ENCODE measurements around the gene UBR3. TPM values are rescaled to one million over a fixed set of nuclear protein-coding genes. Genes with fewer than 3 reads are reported as not detected.

Gene UBR3
- polyA plus RNA-seq, 2 of the 4 experiments (the other 2 are of a cell fraction) = 11.0 to 23.1 TPM

GRCh38 chr2:170084820-170085491 is 257.7 kb downstream of the UBR3 start:
- WGBS (ENCODE audit: missing lambda C conversion rate) = 90% methylated on average over 2 of the region's 2 CpGs
- H3K4me1 ChIP-seq = no peaks in the 10 kb centered on the region
- DNase-seq (ENCODE audit: low read depth in 1 of 2, low spot score in 1 of 2) = no peak
- H3K4me2 ChIP-seq = no peak overlapping the region
- FAIRE-seq = no peak
- TF ChIP-seq MAX (IDR thresholded peaks at IDR 0.05) (no peak), MAFK (IDR thresholded peaks at IDR 0.05; ENCODE audit: partially characterized antibody) (no peak), PBX3 (IDR thresholded peaks at IDR 0.05) (no peak), SREBF2 (IDR thresholded peaks at IDR 0.05) (no peak), SMC3 (IDR thresholded peaks at IDR 0.05) (no peak)
- CTCF ChIA-PET = interaction anchor here (2.1 kb wide), 1 partner anchor 12 kb away, joined by 7 read pairs; no protein-coding TSS in a partner anchor
- H3K27ac ChIP-seq = 0 out of 6 replicates have a peak overlapping the region, but pooled peaks of 1 of the 2 experiments have one; percentile 11
- POLR2A ChIA-PET = no interaction called here
- H3K4me3 ChIP-seq = no peak overlapping the region
- no peaks in the 10 kb centered on the region for H3K9me3 ChIP-seq
- no peak for ATAC-seq

- TF ChIP-seq BHLHE40 (IDR thresholded peaks at IDR 0.05; ENCODE audit: low read depth, low read length) = no peak
- TF ChIP-seq PHF8 (IDR thresholded peaks at IDR 0.05; ENCODE audit: borderline replicate concordance, low read depth) = no peak
- no peak for TF ChIP-seq PBX3 (IDR thresholded peaks at IDR 0.05)
- TF ChIP-seq EP300 (IDR thresholded peaks at IDR 0.05) = no peak
- TF ChIP-seq HOXA7 (CRISPR knock-in tag; IDR thresholded peaks at IDR 0.05) = no peak
- TF ChIP-seq EHF (CRISPR knock-in tag; IDR thresholded peaks at IDR 0.05) = no peak
- no peak for TF ChIP-seq HOXB5 (CRISPR knock-in tag; IDR thresholded peaks at IDR 0.05)
- no peak for TF ChIP-seq RNF2 (IDR thresholded peaks at IDR 0.05; ENCODE audit: borderline replicate concordance, low read depth)
- no peak for TF ChIP-seq MYC (IDR thresholded peaks at IDR 0.05; ENCODE audit: borderline replicate concordance, low read length)
- no peak for TF ChIP-seq SMC3 (IDR thresholded peaks at IDR 0.05)
- no peak for TF ChIP-seq USF2 (IDR thresholded peaks at IDR 0.05)
- TF ChIP-seq NR3C1 (IDR thresholded peaks at IDR 0.05) = no peak
- no peak for TF ChIP-seq CBX2 (IDR thresholded peaks at IDR 0.05; ENCODE audit: borderline replicate concordance, low read depth)
- ATAC-seq (no peak), DNase-seq (ENCODE audit: low read depth in 1 of 2, low spot score in 1 of 2) (no peak), FAIRE-seq (no peak)
- WGBS (ENCODE audit: missing lambda C conversion rate) = 93% methylated on average over 5 of the region's 5 CpGs
- Histone ChIP-seq H3K4me2 (no peak overlapping the region), H3K4me3 (no peak overlapping the region), H3K27ac (no peak overlapping the region), H3K9me3 (no peaks in the 10 kb centered on the region), H3K4me1 (no peaks in the 10 kb centered on the region)
- ChIA-PET CTCF (no interaction called here), POLR2A (no interaction called here)
Measured at GRCh38 chr2:170086117-170086688, 258.9 kb downstream of the UBR3 start.

- no peak overlapping the region for H3K4me2 ChIP-seq
- 87% methylated on average over 2 of the region's 2 CpGs for WGBS (ENCODE audit: missing lambda C conversion rate)
- H3K9me3 ChIP-seq = no peaks in the 10 kb centered on the region
- ChIA-PET CTCF (no interaction called here), POLR2A (no interaction called here)
- no peak for DNase-seq (ENCODE audit: low read depth in 1 of 2, low spot score in 1 of 2)
- no peaks in the 10 kb centered on the region for H3K4me1 ChIP-seq
- H3K4me3 ChIP-seq = no peak overlapping the region
- no peak for ATAC-seq
- no peak for FAIRE-seq
- no peak overlapping the region for H3K27ac ChIP-seq
- TF ChIP-seq FOSB (CRISPR knock-in tag; IDR thresholded peaks at IDR 0.05) (no peak), GATA3 (IDR thresholded peaks at IDR 0.05; ENCODE audit: borderline replicate concordance) (no peak), JUNB (IDR thresholded peaks at IDR 0.05) (no peak), RNF2 (IDR thresholded peaks at IDR 0.05; ENCODE audit: borderline replicate concordance, low read depth) (no peak), KDM1A (IDR thresholded peaks at IDR 0.05; ENCODE audit: low read depth) (no peak), ZSCAN20 (CRISPR knock-in tag; IDR thresholded peaks at IDR 0.05) (no peak), REST (IDR thresholded peaks at IDR 0.05) (no peak), SMC3 (IDR thresholded peaks at IDR 0.05) (no peak), FOSL2 (IDR thresholded peaks at IDR 0.05) (no peak), FOSL2 (CRISPR knock-in tag; IDR thresholded peaks at IDR 0.05) (no peak), MAZ (IDR thresholded peaks at IDR 0.05; ENCODE audit: borderline replicate concordance, low read depth, low read length) (no peak), NPAS2 (CRISPR knock-in tag; IDR thresholded peaks at IDR 0.05; ENCODE audit: borderline replicate concordance) (no peak), RAD21 (conservative IDR thresholded peaks at IDR 0.05 in 1 of 2, IDR thresholded peaks at IDR 0.05 in 1 of 2) (no peak)
Measured at GRCh38 chr2:170086751-170087412, 259.6 kb downstream of the UBR3 start.
